Gastrocnemius medialis (tissue), 4 donors: ENCODE measurements around the gene CRISPLD2.

ENCODE experiments used
- CTCF ChIP-seq, 5 experiments: fragments of 450-650 bp in 3 of 5; fragments of 200-600 bp in 2 of 5; sonication (generic) in 2 of 5; IDR thresholded peaks in 4 of 5; conservative IDR thresholded peaks in 1 of 5; 1 replicate in 4 of 5; 2 replicates in 1 of 5; pipeline ENCODE4 v1.5.1; 2016 to 2019; ENCODE audit warnings: antibody characterized with exemption in 5 of 5, mild to moderate bottlenecking in 3 of 5, moderate library complexity in 3 of 5
- POLR2A ChIP-seq, 2 donors: fragments of 450-650 bp; IDR thresholded peaks; one replicate each; pipeline ENCODE4 v1.6.1; 2017; ENCODE audit warnings: antibody characterized with exemption in 2 of 2, mild to moderate bottlenecking in 2 of 2, moderate library complexity in 2 of 2

DNA sequence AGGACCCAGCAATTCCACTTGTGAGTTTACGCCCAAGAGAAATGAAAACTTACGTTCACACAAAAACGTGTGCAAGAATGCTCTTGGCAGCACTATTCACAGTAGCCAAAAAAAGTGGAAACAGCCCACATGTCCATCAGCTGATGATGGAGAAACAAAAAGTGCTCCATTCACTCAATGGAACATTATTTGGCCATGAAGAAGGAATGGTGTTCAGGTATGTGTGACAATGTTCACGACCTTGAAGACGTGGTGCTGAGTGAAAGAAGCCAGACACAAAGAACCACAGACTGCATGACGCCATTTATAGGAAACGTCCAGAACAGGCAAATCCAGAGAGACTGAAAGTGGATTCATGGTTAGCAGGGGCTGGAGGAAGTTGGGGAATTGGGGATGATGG, 106.7 kb downstream of the CRISPLD2 start:
- TF ChIP-seq CTCF (IDR thresholded peaks at IDR 0.05 in 4 of 5, conservative IDR thresholded peaks at IDR 0.05 in 1 of 5) (no peak), POLR2A (IDR thresholded peaks at IDR 0.05) (no peak)
